Measurements from ENCODE around the gene AGPAT1.
"Not testable (repeated sequence)": the region's sequence is repeated elsewhere in the genome, so short reads cannot be mapped to it uniquely, and the experiment has no call there.

The AGPAT1 gene

GRCh38 chr6:32186151-32186840 lies 10.4 kb upstream of the AGPAT1 start:
- not testable (repeated sequence) for DNase-seq (ENCODE audit: low read depth, low spot score)

GRCh38 chr6:32185681-32186131 lies 9.8 kb upstream of the AGPAT1 start:
- DNase-seq (ENCODE audit: low read depth, low spot score): peak; percentile 89

- no peak for DNase-seq (ENCODE audit: low read depth, low spot score)
Observed at GRCh38 chr6:32184084-32184640, 8.3 kb upstream of the AGPAT1 start, which contains the start of gene AGER. Gene AGER (minus strand): TSS chr6:32184253. CDS start chr6:32184222, 31 bp downstream.

GRCh38 chr6:32183483-32184083 lies 7.7 kb upstream of the AGPAT1 start:
- DNase-seq (ENCODE audit: low read depth, low spot score): no peak

GRCh38 chr6:32183030-32183429 lies 7.1 kb upstream of the AGPAT1 start:
- no peak for DNase-seq (ENCODE audit: low read depth, low spot score)

- DNase-seq (ENCODE audit: low read depth, low spot score): no peak
Observed at GRCh38 chr6:32182555-32182981, 6.7 kb upstream of the AGPAT1 start.

- no peak for DNase-seq (ENCODE audit: low read depth, low spot score)
Observed at GRCh38 chr6:32181915-32182529, 6.1 kb upstream of the AGPAT1 start.

- DNase-seq (ENCODE audit: low read depth, low spot score): no peak
Observed at GRCh38 chr6:32181148-32181702, 5.3 kb upstream of the AGPAT1 start.

- DNase-seq (ENCODE audit: low read depth, low spot score): no peak
Observed at GRCh38 chr6:32179766-32180405, 4.0 kb upstream of the AGPAT1 start.

- peak; percentile 39 for DNase-seq (ENCODE audit: low read depth, low spot score)
Observed at GRCh38 chr6:32178547-32179440, 2.9 kb upstream of the AGPAT1 start.

- peak; percentile 100 for DNase-seq (ENCODE audit: low read depth, low spot score)
Observed at GRCh38 chr6:32177788-32178546, 2.1 kb upstream of the AGPAT1 start, which contains the start of gene RNF5. Gene RNF5 (plus strand): TSS chr6:32178405. CDS start chr6:32178512, 107 bp downstream.

GRCh38 chr6:32177183-32177787 lies 1.4 kb upstream of the AGPAT1 start:
- DNase-seq (ENCODE audit: low read depth, low spot score): no peak

- DNase-seq (ENCODE audit: low read depth, low spot score): no peak
Observed at GRCh38 chr6:32176476-32177182, 745 bp upstream of the AGPAT1 start.

- no peak for DNase-seq (ENCODE audit: low read depth, low spot score)
Observed at GRCh38 chr6:32175322-32175710, 568 bp downstream of the AGPAT1 start.

GRCh38 chr6:32174416-32174815 lies 1.5 kb downstream of the AGPAT1 start:
- DNase-seq (ENCODE audit: low read depth, low spot score): no peak

- DNase-seq (ENCODE audit: low read depth, low spot score): no peak
Observed at GRCh38 chr6:32173051-32173727, 2.7 kb downstream of the AGPAT1 start.

GRCh38 chr6:32171234-32171633 lies 4.7 kb downstream of the AGPAT1 start:
- DNase-seq (ENCODE audit: low read depth, low spot score): no peak

GRCh38 chr6:32170294-32170693 lies 5.6 kb downstream of the AGPAT1 start:
- DNase-seq (ENCODE audit: low read depth, low spot score): no peak

Data from astrocyte of the hippocampus (primary cell).